ENCODE data around the gene ZNF724.
A peak's percentile ranks its signal among the peaks of the same experiment; 100 is the strongest.
"Not testable (repeated sequence)": the region's sequence is repeated elsewhere in the genome, so short reads cannot be mapped to it uniquely, and the experiment has no call there.

The ZNF724 gene

GRCh38 chr19:23249911-23250649 is at the start of gene ZNF724:
TSS of gene ZNF724 (minus strand) at chr19:23250394. CDS start at chr19:23250242, 152 bp downstream.
- peak; percentile 91 to 98 (median 95) for DNase-seq

- DNase-seq, result no peak
These were observed 43.9 kb upstream of the ZNF724 start for GRCh38 chr19:23294141-23294540.

DNA sequence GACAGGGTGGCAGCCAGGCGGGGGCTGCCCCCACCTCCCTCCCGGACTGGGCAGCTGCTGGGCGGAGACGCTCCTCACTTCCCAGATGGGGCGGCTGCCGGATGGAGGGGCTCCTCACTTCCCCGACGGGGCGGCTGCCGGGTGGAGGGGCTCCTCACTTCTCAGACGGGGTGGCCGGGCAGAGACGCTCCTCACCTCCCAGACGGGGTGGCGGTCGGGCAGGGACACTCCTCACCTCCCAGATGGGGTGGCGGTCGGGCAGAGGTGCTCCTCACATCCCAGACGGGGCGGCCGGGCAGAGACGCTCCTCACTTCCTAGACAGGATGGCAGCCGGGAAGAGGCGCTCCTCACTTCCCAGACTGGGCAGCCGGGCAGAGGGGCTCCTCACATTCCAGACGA is 39.8 kb upstream of the ZNF724 start:
- not testable (repeated sequence) for DNase-seq

DNA sequence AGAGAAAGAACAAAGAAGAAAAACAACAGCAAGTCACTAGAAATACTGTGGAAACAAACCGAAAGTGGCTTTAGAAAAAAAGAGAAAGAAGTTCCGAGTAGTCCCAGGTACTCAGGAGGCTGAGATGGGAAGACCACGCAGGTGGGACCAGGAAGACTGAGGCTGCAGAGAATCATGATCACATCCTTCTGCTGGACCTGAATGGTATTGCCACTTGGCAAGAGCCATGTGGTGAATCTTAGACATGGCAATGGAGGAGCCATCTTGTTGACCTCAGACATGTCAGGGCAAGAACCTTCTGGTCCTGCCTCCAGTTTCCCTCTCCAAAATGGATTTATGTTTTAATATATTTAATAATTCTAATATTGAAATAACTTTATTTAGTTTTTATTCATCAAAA is 37.4 kb upstream of the ZNF724 start:
- DNase-seq, result no peak

DNA sequence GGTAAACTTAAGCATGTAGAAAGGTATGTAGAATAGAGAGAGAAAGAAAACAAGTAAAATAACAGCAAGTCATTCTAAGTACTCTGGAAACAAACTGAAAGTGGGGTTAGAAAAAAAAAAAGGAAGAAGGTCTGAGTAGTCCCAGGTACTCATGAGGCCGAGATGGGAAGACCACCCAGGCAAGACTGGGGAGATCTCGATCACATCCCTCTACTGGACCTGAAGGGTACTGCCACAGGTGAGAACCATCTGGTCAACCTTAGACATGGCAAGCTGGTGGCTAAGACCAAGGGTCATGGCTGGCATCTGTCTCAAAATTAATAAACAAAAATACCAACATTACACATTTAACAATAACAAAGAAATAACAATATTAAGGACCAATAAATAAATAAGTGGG is 36.3 kb upstream of the ZNF724 start:
- peak in 2 of 3 experiments; percentile 0 to 2 for DNase-seq

- DNase-seq, result no peak
These were observed 35.8 kb upstream of the ZNF724 start for GRCh38 chr19:23285948-23286347.

DNA sequence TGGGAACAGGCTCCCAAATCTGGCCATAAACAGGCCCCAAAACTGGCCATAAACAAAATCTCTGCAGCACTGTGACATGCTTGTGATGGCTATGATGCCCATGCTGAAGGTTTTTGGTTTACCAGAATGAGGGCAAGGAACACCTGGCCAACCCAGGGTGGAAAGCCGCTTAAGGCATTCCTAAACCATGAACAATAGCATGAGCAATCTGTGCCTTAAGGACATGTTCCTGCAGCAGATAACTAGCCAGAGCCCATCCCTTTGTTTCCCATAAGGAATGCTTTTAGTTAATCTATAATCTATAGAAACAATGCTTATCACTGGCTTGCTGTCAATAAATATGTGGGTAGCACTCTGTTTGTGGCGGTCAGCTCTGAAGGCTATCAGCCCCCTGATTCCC is 35.1 kb upstream of the ZNF724 start:
- not testable (repeated sequence) for DNase-seq

DNA sequence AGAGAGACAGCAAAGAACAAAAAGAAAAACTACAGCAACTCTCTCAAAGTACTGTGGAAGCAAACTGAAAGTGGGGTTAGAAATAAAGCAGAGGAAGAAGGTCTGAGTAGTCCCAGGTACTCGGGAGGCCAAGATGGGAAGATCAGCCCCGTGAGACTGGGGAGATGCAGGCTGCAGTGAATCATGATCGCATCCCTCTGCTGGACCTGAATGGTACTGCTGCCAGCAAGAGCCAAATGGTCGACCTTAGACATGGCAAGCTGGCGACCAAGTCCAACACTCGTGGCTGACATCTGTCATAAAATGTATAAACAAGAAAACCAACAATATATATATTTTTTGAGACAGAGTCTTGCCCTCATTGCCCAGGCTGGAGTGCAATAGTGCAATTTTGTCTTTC is 33.7 kb upstream of the ZNF724 start:
- DNase-seq, result peak; percentile 5 to 49 (median 14)

DNA sequence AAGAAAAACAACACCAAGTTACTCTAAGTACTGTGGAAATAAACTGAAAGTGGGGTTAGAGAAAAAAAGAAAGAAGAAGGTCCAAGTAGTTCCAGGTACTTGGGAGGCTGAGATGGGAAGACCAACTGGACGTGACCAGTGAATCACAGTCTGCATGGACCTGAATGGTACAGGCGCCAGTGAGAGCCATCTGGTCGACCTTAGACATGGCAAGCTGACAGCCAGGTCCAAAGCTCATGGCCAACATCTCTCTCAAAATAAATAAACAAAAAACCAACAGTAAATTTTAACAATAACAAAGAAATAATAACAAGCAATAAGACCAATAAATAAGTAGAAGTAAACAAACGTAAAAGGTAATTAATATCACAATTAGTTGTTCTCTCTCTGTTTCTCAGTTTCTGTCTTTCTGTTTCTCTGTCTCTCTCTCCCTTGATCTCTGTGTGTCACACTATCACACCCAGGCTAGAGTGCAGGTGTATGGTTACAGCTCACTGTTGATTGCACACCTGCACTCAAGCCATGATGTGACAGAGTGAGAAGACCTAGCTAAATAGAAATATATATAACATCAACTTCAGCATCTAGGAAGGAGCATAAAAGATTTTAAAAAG is 31.6 kb upstream of the ZNF724 start:
- no peak for DNase-seq

DNA sequence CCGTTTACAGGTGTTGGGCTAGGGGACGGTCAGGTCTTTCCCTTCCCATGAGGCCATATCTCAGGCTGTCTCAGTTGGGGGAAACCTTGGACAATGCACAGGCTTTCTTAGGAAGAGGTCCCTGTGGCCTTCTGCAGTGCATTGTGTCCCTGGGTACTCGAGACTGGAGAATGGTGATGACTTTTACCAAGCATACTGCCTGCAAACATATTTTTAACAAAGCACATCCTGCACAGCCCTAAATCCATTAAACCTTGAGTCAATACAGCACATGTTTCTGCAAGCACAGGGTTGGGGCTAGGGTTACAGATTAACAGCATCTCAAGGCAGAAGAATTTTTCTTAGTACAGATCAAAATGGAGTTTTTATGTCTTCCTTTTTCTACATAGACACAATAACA is 27.9 kb upstream of the ZNF724 start:
- DNase-seq, result not testable (repeated sequence)

- peak; percentile 87 to 95 (median 89) for DNase-seq
These were observed 23.6 kb upstream of the ZNF724 start for GRCh38 chr19:23273590-23274412.

DNA sequence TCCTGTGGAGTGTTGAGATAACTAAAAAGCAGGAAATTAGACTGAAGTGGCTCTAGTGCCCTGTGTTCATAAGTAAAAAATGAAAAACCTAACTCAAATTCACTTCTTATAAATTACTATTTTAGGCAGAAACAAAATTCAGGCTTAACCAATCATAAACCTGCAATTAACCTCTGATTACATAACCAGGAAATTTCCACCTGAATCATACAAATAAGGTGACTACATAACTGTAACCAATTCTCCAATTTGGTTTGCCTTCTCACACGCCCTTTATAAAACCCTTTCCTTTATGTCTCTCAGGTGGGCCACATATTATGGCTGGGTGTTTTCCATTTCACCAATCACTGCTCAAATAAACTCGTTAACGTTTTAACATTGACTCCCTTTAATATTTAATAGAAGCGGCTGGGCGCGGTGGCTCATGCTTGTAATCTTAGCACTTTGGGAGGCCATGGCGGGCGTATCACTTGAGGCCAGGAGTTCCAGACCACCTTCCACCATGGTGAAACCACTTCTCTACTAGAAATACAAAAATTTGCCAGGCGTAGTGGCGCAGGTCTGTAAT is 22.9 kb upstream of the ZNF724 start:
- peak in 1 of 3 experiments; percentile 1 for DNase-seq

DNA sequence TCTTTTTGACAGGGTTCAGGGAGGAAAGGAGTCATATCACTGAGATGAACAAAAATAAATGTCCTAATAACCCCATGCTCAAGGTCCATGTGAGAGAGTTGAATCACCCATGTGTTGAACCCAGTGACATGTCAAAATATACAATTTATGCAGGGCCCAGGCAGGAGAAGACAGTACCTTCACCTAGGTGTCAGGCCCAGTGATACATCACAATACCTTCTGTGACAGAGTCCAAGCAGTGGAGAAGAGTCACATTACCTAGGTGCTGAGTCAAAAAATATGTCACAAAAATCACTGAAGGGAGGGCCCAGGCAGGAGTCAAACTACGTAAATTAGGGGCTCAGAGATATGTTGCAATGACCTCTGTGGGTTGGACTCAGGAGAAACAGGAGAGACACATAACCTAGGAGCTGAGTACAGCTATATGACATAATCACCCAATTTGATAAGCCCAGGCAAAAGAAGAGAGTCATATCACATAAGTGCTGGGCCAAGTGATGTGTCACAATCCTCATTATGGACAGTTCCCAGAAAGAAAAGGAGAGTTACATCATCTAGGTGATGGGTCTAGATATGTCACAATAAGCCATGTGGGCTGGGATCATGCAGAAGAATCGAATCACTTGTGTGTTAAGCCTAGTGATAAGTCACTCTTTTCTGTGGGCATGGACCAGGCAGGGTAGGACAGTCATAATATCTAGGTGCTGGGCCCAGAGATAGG is 13.8 kb upstream of the ZNF724 start:
- DNase-seq, result no peak

GRCh38 chr19:23263396-23263795 is 13.2 kb upstream of the ZNF724 start:
- no peak for DNase-seq

GRCh38 chr19:23262920-23263319 is 12.7 kb upstream of the ZNF724 start:
- DNase-seq, result no peak

GRCh38 chr19:23261496-23262020 is 11.4 kb upstream of the ZNF724 start:
- DNase-seq, result no peak

DNA sequence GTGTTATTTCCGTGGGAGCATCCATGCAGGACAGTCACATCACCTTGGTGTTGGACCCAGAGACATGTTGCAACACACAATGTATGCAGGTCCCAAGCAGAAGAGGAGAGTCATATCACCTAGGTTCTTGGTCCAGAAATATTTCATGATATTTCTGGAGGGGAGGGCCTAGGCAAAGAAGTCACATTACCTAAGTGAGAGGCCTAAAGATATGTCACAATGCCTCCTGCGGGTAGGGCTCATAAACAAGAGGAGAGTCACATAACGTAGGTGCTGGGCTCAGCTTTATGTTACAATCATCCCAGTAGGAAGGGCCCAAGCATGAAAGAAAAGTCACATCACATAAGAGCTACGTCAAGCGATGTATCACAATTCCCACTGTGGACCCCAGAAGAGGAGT is 10.8 kb upstream of the ZNF724 start:
- no peak for DNase-seq

GRCh38 chr19:23259961-23260360 is 9.8 kb upstream of the ZNF724 start:
- no peak for DNase-seq

DNA sequence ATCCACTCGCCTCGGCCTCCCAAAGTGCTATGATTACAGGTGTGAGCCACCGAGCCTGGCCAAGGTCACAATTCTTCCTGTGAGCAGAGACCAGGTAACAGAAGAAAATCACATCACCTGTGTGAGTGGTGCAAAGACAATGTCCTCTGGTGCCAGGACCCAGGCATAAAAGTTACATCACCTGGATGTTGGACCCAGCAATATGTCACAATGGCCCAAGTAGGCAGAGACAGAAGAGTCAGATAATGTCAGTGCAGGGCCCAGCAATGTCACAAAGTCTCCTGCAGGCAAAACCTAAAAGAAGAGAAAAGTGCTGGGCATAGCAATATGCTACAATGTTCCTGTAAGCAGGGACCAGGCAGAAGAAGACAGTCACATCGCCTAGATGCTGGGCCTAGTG is 5.5 kb upstream of the ZNF724 start:
- DNase-seq, result no peak

DNA sequence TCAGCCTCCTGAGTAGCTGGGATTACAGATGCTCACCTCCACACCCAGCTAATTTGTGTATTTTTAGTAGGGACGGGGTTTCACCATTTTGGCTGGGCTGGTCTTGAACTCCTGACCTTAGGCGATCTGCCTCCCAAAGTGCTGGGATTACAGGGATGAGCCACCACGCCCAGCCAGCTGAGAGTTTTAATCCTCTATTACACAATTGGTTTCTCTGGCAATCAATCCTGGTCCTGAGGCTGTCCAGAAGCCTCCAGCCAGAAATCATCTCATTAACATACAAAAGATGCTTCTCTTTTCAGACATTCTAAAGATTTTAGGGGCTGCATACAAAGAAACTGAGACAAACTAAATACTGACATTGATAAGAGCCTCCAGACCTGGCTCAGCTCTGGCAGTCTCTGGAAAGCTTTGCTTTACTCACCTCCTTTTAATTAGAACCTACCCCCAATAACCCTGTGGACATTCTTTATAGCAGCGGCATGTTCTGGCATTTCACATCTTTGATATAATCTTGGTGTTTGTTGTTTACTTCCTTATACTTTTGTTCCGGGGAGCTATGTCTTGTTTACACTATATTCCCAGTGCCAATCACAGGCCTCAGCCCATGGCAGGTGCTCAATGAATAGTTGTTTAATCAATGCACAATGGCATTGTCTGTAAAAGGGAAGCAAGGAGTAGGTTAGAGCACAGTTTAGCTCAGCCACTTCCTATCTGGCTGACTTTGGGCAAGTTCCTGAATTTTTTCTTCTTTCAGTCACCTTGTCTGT is 4.1 kb upstream of the ZNF724 start:
- peak in 1 of 3 experiments; percentile 24 for DNase-seq

DNA sequence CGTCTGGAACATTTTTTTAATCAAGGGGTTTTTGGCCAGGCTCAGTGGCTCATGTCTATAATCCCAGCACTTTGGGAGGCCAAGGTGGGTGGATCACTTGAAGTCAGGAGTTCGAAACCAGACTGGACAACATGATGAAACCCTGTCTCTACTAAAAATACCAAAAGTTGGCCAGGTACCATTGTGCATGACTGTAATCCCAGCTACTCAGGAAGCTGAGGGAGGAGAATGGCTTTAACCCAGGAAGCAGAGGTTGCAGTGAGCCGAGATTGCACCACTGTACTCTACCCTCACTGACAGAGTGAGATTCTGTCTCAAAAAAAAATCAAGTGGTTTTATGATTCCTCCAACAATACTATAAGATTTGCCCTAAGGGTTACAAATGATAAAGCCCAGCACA is 3.1 kb upstream of the ZNF724 start:
- not testable (repeated sequence) for DNase-seq

DNA sequence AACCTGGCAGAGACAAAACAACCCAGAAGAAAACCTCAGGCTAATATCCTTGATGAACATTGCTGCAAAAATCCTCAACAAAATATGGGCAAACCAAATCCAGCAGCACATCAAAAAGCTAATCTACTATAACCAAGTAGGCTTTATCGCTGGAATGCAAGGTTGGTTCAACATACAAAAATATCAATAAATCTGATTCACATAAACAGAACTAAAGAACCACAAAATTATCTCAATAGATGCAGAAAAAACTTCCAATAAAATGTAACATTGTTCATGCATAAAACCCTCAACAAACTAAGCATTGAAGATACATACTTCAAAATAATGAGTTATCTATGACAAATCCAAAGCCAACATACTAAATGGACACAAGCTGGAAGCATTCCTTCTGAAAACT is 8.8 kb downstream of the ZNF724 start:
- peak in 1 of 3 experiments; percentile 6 for DNase-seq
